NT2/D1 (cell line): Measurements from ENCODE around the gene INHBB.
A peak's percentile ranks its signal among the peaks of the same experiment; 100 is the strongest.

Experiments
- DNase-seq: peaks from one replicate; pipeline ENCODE4 v3.0.0-alpha.2; 2011; ENCODE audit warnings: low read depth, low spot score
- H3K27me3 ChIP-seq: 2 replicates; pipeline ENCODE4 v1.6.0; 2011; ENCODE audit warnings: mild to moderate bottlenecking; ENCODE audit not compliant: insufficient read length, insufficient read depth
- H3K36me3 ChIP-seq: 2 replicates; pipeline ENCODE4 v1.6.1; 2011; ENCODE audit warnings: mild to moderate bottlenecking, low read length, mixed read lengths; ENCODE audit not compliant: insufficient read depth, insufficient read length
- H3K4me1 ChIP-seq: 2 replicates; pipeline ENCODE4 v1.5.1; 2011; ENCODE audit not compliant: insufficient read depth, insufficient read length
- H3K4me3 ChIP-seq: 2 replicates; pipeline ENCODE4 v1.5.1; 2011; ENCODE audit warnings: low read depth; ENCODE audit not compliant: insufficient read length
- H3K9ac ChIP-seq: 2 replicates; pipeline ENCODE4 v1.6.0; 2011; ENCODE audit warnings: low read depth; ENCODE audit not compliant: insufficient read length
- H3K9me3 ChIP-seq: 2 replicates; pipeline ENCODE4 v1.5.1; 2011; ENCODE audit warnings: mild to moderate bottlenecking, low read length; ENCODE audit not compliant: insufficient read depth
- SUZ12 ChIP-seq: IDR thresholded peaks from 2 replicates; pipeline ENCODE4 v1.6.1; 2011; ENCODE audit not compliant: insufficient read length, insufficient read depth; ENCODE audit errors: extremely low read depth
- YY1 ChIP-seq: IDR thresholded peaks from 2 replicates; pipeline ENCODE4 v1.6.1; 2011; ENCODE audit not compliant: insufficient read length, insufficient read depth
- ZNF274 ChIP-seq: IDR thresholded peaks from 2 replicates; pipeline ENCODE4 v1.6.1; 2011; ENCODE audit warnings: mild to moderate bottlenecking, low read depth, low read length

The INHBB gene

DNA sequence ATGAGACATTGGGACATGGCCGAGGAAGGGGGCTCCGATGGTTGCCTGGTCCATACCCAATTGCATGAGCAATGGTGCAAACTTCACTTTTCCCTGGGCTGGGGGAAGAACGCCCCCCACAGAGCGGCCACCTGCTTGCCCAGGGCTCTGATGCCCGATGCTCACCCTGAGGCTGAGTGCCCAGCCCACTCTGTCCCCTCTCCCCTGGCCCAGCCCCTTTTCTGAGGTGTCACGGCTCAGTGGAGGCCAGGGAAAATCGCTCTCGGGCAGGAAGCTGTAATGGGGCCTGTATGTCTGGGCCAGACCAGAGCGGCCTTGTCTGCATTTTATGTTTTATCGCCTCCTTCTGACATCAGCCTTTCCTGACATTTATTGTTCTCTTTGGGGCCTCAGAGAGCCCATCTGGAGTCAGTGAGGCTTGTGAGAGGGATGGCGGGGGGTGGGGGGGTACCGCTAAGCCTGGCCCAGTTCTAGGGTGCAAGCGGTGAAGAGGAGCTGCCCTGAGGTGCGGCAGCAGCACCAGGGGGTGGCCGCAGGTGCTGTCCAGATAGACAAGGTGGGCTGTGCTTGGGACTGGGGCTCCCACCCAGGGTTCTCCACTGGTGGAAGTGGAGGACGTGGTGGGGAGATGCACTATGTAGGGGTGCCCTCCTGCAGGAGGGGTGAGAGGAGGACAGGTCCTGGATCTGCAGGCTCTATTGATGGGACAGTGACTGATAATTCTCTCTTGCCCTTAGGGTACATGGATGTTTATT lies 46.2 kb downstream of the INHBB start:
- no peak for TF ChIP-seq YY1
- TF ChIP-seq SUZ12, result no peak
- TF ChIP-seq ZNF274, result no peak
- peaks cover 22% of the 10 kb centered on the region for H3K4me1 ChIP-seq
- H3K4me3 ChIP-seq, result no peak overlapping the region
- H3K36me3 ChIP-seq, result no peaks in the 10 kb centered on the region
- no peak overlapping the region for H3K9ac ChIP-seq
- H3K9me3 ChIP-seq, result no peaks in the 10 kb centered on the region
- H3K27me3 ChIP-seq, result peaks cover 12% of the 10 kb centered on the region
- DNase-seq, result no peak

DNA sequence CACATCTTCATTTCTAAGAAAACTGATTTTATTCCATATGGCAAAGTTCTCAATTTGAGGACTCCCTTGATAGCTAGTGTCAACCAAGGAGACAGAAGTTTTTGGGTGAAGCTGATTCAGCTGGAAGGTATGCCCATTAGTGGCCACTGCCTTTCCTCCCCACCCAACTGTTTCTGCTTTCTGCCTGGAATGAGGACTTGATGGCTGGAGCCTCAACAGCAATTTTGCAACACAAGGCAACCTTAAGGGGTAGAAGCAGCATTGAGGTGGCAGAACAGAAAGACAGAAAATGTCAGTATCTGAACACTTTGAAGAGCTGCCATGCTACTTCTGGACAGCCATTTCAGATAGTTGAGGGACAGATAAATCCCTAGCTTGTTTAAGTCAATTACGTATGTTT lies 47.0 kb downstream of the INHBB start:
- Histone ChIP-seq H3K9ac (no peak overlapping the region), H3K4me1 (peaks cover 27% of the 10 kb centered on the region), H3K27me3 (peaks cover 12% of the 10 kb centered on the region), H3K9me3 (no peaks in the 10 kb centered on the region), H3K4me3 (no peak overlapping the region), H3K36me3 (no peaks in the 10 kb centered on the region)
- TF ChIP-seq SUZ12, result no peak
- no peak for TF ChIP-seq YY1
- TF ChIP-seq ZNF274, result no peak
- DNase-seq, result no peak

DNA sequence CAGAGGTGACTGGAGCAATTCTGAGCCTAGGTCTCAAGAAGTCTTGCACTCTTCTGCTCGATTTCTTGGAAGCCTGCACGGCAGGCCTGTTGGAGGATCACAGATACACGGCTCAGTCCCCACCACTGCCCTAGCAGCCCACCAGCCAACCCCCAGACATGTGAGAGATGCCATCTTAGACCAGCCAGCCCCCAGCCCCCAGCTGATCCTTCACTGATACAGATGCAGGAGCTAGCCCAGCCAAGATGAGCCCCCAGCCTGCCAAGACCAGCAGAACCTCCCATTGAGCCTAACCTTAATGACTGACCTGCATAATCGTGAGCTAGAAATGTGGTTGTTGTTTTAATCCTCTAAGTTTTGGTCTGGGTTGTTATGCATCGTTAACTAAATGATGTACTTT lies 47.5 kb downstream of the INHBB start:
- no peaks in the 10 kb centered on the region for H3K36me3 ChIP-seq
- DNase-seq, result no peak
- no peak overlapping the region for H3K4me3 ChIP-seq
- no peak overlapping the region for H3K9ac ChIP-seq
- H3K4me1 ChIP-seq, result peaks cover 29% of the 10 kb centered on the region
- no peaks in the 10 kb centered on the region for H3K9me3 ChIP-seq
- no peak for TF ChIP-seq SUZ12
- no peak for TF ChIP-seq ZNF274
- TF ChIP-seq YY1, result no peak
- peaks cover 7% of the 10 kb centered on the region for H3K27me3 ChIP-seq

DNA sequence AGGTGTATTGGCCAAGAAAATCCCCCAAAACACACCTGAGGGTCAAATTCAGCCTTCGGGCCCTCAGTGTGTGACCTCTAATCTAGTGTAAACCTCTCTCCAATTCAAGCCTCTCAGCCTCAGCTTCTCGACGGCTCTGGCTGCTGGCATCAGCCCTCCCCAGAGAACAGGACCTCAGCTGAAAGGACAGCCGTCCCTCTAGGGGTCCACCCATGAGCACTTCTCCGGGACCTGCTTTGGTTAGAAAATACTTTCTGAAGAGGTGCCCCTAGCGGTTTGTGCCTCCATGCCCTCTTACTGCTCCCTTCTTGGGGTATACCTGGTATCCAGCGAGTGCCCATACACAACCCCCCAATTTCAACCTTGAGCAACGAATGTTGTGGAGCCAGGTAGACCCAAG lies 48.8 kb downstream of the INHBB start:
- no peak for DNase-seq
- no peak overlapping the region for H3K4me3 ChIP-seq
- H3K9me3 ChIP-seq, result no peaks in the 10 kb centered on the region
- no peaks in the 10 kb centered on the region for H3K36me3 ChIP-seq
- H3K4me1 ChIP-seq, result peaks cover 29% of the 10 kb centered on the region
- H3K9ac ChIP-seq, result no peak overlapping the region
- no peak for TF ChIP-seq YY1
- H3K27me3 ChIP-seq, result peaks cover 5% of the 10 kb centered on the region

GRCh38 chr2:120395221-120396012 lies 49.5 kb downstream of the INHBB start:
- H3K4me1 ChIP-seq, result peaks cover 31% of the 10 kb centered on the region
- no peak for DNase-seq
- H3K4me3 ChIP-seq, result no peak overlapping the region
- no peaks in the 10 kb centered on the region for H3K9me3 ChIP-seq
- TF ChIP-seq ZNF274, result no peak
- TF ChIP-seq SUZ12, result no peak
- no peak for TF ChIP-seq YY1
- H3K9ac ChIP-seq, result no peak overlapping the region
- H3K36me3 ChIP-seq, result no peaks in the 10 kb centered on the region
- peaks cover 11% of the 10 kb centered on the region for H3K27me3 ChIP-seq

GRCh38 chr2:120396013-120396860 lies 50.3 kb downstream of the INHBB start:
- Histone ChIP-seq H3K27me3 (peaks cover 12% of the 10 kb centered on the region), H3K4me3 (no peak overlapping the region), H3K4me1 (peaks cover 34% of the 10 kb centered on the region), H3K36me3 (no peaks in the 10 kb centered on the region), H3K9me3 (no peaks in the 10 kb centered on the region), H3K9ac (peak overlapping the region; percentile 45)
- DNase-seq, result no peak
- TF ChIP-seq YY1, result no peak
- TF ChIP-seq ZNF274, result no peak
